Right atrium auricular region (tissue), 2 donors: ENCODE measurements around the gene ACOT11. TPM values are rescaled to one million over a fixed set of nuclear protein-coding genes. Genes with fewer than 3 reads are reported as not detected.
A peak's percentile ranks its signal among the peaks of the same experiment; 100 is the strongest.

ENCODE experiments used
- DNase-seq: peaks from one replicate; pipeline ENCODE4 v3.0.0-alpha.2; 2019; ENCODE audit warnings: low spot score
- H3K27ac ChIP-seq, 2 donors: fragments of 200-600 bp; sonication (generic); 1 replicate in 1 of 2; 2 replicates in 1 of 2; pipeline ENCODE4 v1.5.1; 2016 to 2019
- H3K27me3 ChIP-seq, 2 donors: fragments of 200-600 bp; sonication (generic); one replicate each; pipeline versions ENCODE4 v1.5.1 to v1.6.0; 2017 to 2019
- H3K36me3 ChIP-seq: fragments of 200-600 bp; sonication (generic); one replicate; pipeline ENCODE4 v1.5.1; 2016
- H3K4me1 ChIP-seq, 2 donors: fragments of 200-600 bp; sonication (generic); one replicate each; pipeline versions ENCODE4 v1.5.1 to v1.6.0; 2017 to 2019
- H3K4me3 ChIP-seq, 2 donors: fragments of 200-600 bp; sonication (generic); 1 replicate in 1 of 2; 2 replicates in 1 of 2; pipeline ENCODE4 v1.5.1; 2017 to 2019; ENCODE audit warnings: mild to moderate bottlenecking in 1 of 2, moderate library complexity in 1 of 2
- H3K9me3 ChIP-seq, 2 donors: fragments of 200-600 bp; sonication (generic); one replicate each; pipeline ENCODE4 v1.5.1; 2019
- CTCF ChIP-seq, 2 donors: fragments of 200-600 bp; sonication (generic); IDR thresholded peaks; one replicate each; pipeline ENCODE4 v1.5.1; 2019; ENCODE audit warnings: antibody characterized with exemption in 2 of 2
- total RNA-seq, 2 donors: library from RNA; depleted of rRNA; stranded (reverse); fragments of >200 nt; gene quantifications; one replicate each; pipeline ENCODE4 v1.1.0, GENCODE V29; 2016

The ACOT11 gene
- total RNA-seq, 2 donors from 2014 or later, result 9.1 to 27.0 TPM

- H3K36me3 ChIP-seq, result peaks cover 12% of the 10 kb centered on the region
- H3K27ac ChIP-seq, result peak overlapping the region in 1 of 2 donors; percentile 7
- no peak for TF ChIP-seq CTCF (IDR thresholded peaks at IDR 0.05)
Observed at GRCh38 chr1:54591127-54591756, 43.2 kb downstream of the ACOT11 start.

GRCh38 chr1:54593571-54594160 is 45.6 kb downstream of the ACOT11 start:
- H3K27me3 ChIP-seq, result no peaks in the 10 kb centered on the region
- H3K4me1 ChIP-seq, result peaks cover 0 to 8% of the 10 kb centered on the region in 2 donors
- H3K36me3 ChIP-seq, result peaks cover 24% of the 10 kb centered on the region
- H3K9me3 ChIP-seq, result no peaks in the 10 kb centered on the region
- no peak for TF ChIP-seq CTCF (IDR thresholded peaks at IDR 0.05)
- no peak overlapping the region for H3K4me3 ChIP-seq
- H3K27ac ChIP-seq, result no peak overlapping the region
- DNase-seq, result no peak

More at GRCh38 chr1:54591127-54591756, 43.2 kb downstream of the ACOT11 start:
- DNase-seq, result no peak
- H3K4me3 ChIP-seq, result no peak overlapping the region
- no peaks in the 10 kb centered on the region for H3K27me3 ChIP-seq
- peaks cover 0 to 10% of the 10 kb centered on the region in 2 donors for H3K4me1 ChIP-seq
- no peaks in the 10 kb centered on the region for H3K9me3 ChIP-seq

- TF ChIP-seq CTCF (IDR thresholded peaks at IDR 0.05), result no peak
- peaks cover 0 to 10% of the 10 kb centered on the region in 2 donors for H3K4me1 ChIP-seq
- no peak overlapping the region for H3K4me3 ChIP-seq
- no peak overlapping the region for H3K27ac ChIP-seq
- H3K36me3 ChIP-seq, result peaks cover 24% of the 10 kb centered on the region
- no peaks in the 10 kb centered on the region for H3K9me3 ChIP-seq
- no peaks in the 10 kb centered on the region for H3K27me3 ChIP-seq
- DNase-seq, result no peak
Observed at GRCh38 chr1:54594463-54594862, 46.4 kb downstream of the ACOT11 start.

- no peaks in the 10 kb centered on the region for H3K27me3 ChIP-seq
- H3K4me1 ChIP-seq, result peaks cover 0 to 14% of the 10 kb centered on the region in 2 donors
- TF ChIP-seq CTCF (IDR thresholded peaks at IDR 0.05), result no peak
- H3K4me3 ChIP-seq, result no peak overlapping the region
- DNase-seq, result no peak
- no peaks in the 10 kb centered on the region for H3K9me3 ChIP-seq
- H3K27ac ChIP-seq, result peak overlapping the region in 1 of 2 donors; percentile 8
- peaks cover 24% of the 10 kb centered on the region for H3K36me3 ChIP-seq
Observed at GRCh38 chr1:54595956-54596498, 48.0 kb downstream of the ACOT11 start.

GRCh38 chr1:54596756-54597155 is 48.7 kb downstream of the ACOT11 start:
- peaks cover 0 to 19% of the 10 kb centered on the region in 2 donors for H3K4me1 ChIP-seq
- peaks cover 24% of the 10 kb centered on the region for H3K36me3 ChIP-seq
- TF ChIP-seq CTCF (IDR thresholded peaks at IDR 0.05), result no peak
- no peaks in the 10 kb centered on the region for H3K27me3 ChIP-seq
- no peak overlapping the region for H3K4me3 ChIP-seq
- H3K27ac ChIP-seq, result peak overlapping the region in 1 of 2 donors; percentile 8
- DNase-seq, result no peak
- H3K9me3 ChIP-seq, result no peaks in the 10 kb centered on the region
